MM.1S (cell line): ENCODE results near the gene HYI.

Experiments used
- DNase-seq: peaks from one replicate; pipeline ENCODE4 v3.0.0-alpha.2; 2015
- H2AFZ ChIP-seq: fragments of 300-600 bp; sonication (generic); 2 replicates; pipeline ENCODE4 v1.6.0; 2016; ENCODE audit warnings: antibody characterized with exemption, low read length
- H3F3A ChIP-seq: fragments of 300-600 bp; sonication (generic); 2 replicates; pipeline ENCODE4 v1.6.1; 2016; ENCODE audit warnings: mild to moderate bottlenecking, antibody characterized with exemption, low read length, moderate library complexity, mixed read lengths; ENCODE audit not compliant: insufficient read depth
- H3K27ac ChIP-seq: fragments of 300-600 bp; sonication (generic); 2 replicates; pipeline ENCODE4 v1.5.1; 2016; ENCODE audit warnings: mild to moderate bottlenecking, low read length
- H3K27me3 ChIP-seq: fragments of 300-600 bp; sonication (generic); replicated peaks from 2 replicates; pipeline ENCODE4 v1.6.0; 2016; ENCODE audit warnings: low read length; ENCODE audit not compliant: insufficient read depth
- H3K36me3 ChIP-seq: fragments of 300-600 bp; sonication (generic); replicated peaks from 2 replicates; pipeline ENCODE4 v1.6.1; 2016; ENCODE audit warnings: mild to moderate bottlenecking, low read length, mixed read lengths; ENCODE audit not compliant: insufficient read depth
- H3K4me1 ChIP-seq: fragments of 300-600 bp; sonication (generic); 2 replicates; pipeline ENCODE4 v1.6.1; 2016; ENCODE audit warnings: low read length, mixed read lengths
- H3K4me2 ChIP-seq: fragments of 300-600 bp; sonication (generic); 2 replicates; pipeline ENCODE4 v1.6.0; 2016; ENCODE audit warnings: low read depth, low read length
- H3K4me3 ChIP-seq: fragments of 300-600 bp; sonication (generic); 2 replicates; pipeline ENCODE4 v1.5.1; 2016; ENCODE audit warnings: low read length, mixed read lengths
- H3K79me2 ChIP-seq: fragments of 300-600 bp; sonication (generic); 2 replicates; pipeline ENCODE4 v1.6.1; 2016; ENCODE audit warnings: mixed run types, low read length, mixed read lengths
- H3K9ac ChIP-seq: fragments of 300-600 bp; sonication (generic); 2 replicates; pipeline ENCODE4 v1.6.1; 2016; ENCODE audit warnings: low read length, mixed read lengths
- H3K9me2 ChIP-seq: fragments of 300-600 bp; sonication (generic); replicated peaks from 2 replicates; pipeline ENCODE4 v1.6.1; 2016; ENCODE audit warnings: mild to moderate bottlenecking, low read length, mixed read lengths; ENCODE audit not compliant: insufficient read depth
- H3K9me3 ChIP-seq: fragments of 300-600 bp; sonication (generic); replicated peaks from 2 replicates; pipeline ENCODE4 v1.6.1; 2016; ENCODE audit warnings: mild to moderate bottlenecking, low read length, mixed read lengths; ENCODE audit not compliant: insufficient read depth
- H4K20me1 ChIP-seq: fragments of 300-600 bp; sonication (generic); 2 replicates; pipeline ENCODE4 v1.6.1; 2016; ENCODE audit warnings: mild to moderate bottlenecking, low read length, moderate library complexity, mixed read lengths; ENCODE audit not compliant: insufficient read depth
- EZH2 ChIP-seq: fragments of 300-600 bp; sonication (generic); optimal IDR thresholded peaks from 2 replicates; pipeline ENCODE3; 2017; ENCODE audit warnings: low read depth, mild to moderate bottlenecking, antibody characterized with exemption, low read length, mixed read lengths
- EZH2phosphoT487 ChIP-seq: fragments of 300-600 bp; sonication (generic); IDR thresholded peaks from 2 replicates; pipeline ENCODE4 v1.6.1; 2018; ENCODE audit warnings: antibody characterized with exemption, low read length
- TF ChIP-seq, protein P1 (sequence below): fragments of 300-600 bp; sonication (generic); IDR thresholded peaks from 2 replicates; pipeline ENCODE4 v1.5.1; 2016; ENCODE audit warnings: antibody characterized with exemption, low read length, mixed read lengths

HYI gene

DNA sequence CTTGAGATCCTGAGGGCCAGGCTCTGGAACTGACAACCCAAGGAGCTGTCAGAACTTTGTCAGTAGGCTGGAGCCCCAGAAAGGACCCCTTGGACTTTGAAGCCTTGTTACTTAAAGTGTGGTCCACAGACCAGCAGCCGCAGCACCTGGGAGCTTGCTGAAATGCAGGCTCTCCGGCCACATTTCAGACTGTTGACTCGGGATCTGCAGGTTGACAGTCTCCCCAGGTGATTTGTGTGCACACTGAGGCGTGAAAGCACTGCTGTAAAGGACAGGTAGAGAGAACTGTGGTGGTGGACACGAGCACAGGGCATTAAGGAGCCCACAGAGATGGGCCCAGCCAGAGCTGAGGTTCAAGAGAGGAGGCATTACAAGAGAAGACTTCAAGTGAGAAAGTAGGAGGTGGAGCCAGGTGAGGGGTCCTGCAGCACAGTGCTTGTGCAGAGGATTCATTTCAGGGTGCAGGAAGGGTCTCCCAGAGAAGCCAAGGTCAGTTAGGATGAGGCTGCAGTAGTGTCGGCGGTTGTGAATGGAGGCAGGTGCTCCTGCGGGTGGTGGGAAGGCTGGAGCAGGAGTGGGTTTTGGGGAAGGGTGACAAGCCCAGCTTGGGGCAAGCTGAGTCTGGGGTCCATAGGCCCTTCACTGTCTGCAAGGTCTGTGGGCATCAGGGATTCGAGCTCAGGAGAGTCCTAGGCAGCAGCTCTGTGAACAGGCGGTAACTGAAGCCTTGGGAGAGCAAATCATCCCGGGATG, 4.6 kb downstream of the HYI start:
- Histone ChIP-seq H3K36me3 (no peaks in the 10 kb centered on the region), H3K4me3 (no peak overlapping the region), H3K9ac (no peak overlapping the region), H3K27ac (no peak overlapping the region), H3K79me2 (no peaks in the 10 kb centered on the region), H3K9me2 (no peaks in the 10 kb centered on the region), H3K9me3 (no peaks in the 10 kb centered on the region), H3K4me2 (no peak overlapping the region), H2AFZ (no peak overlapping the region), H3K4me1 (0 out of 2 replicates have a peak, but pooled peaks cover 6% of the 10 kb centered on the region), H3K27me3 (no peaks in the 10 kb centered on the region), H3F3A (peaks cover 10% of the 10 kb centered on the region), H4K20me1 (no peaks in the 10 kb centered on the region)
- no peak for DNase-seq
- TF ChIP-seq EZH2 = no peak

DNA sequence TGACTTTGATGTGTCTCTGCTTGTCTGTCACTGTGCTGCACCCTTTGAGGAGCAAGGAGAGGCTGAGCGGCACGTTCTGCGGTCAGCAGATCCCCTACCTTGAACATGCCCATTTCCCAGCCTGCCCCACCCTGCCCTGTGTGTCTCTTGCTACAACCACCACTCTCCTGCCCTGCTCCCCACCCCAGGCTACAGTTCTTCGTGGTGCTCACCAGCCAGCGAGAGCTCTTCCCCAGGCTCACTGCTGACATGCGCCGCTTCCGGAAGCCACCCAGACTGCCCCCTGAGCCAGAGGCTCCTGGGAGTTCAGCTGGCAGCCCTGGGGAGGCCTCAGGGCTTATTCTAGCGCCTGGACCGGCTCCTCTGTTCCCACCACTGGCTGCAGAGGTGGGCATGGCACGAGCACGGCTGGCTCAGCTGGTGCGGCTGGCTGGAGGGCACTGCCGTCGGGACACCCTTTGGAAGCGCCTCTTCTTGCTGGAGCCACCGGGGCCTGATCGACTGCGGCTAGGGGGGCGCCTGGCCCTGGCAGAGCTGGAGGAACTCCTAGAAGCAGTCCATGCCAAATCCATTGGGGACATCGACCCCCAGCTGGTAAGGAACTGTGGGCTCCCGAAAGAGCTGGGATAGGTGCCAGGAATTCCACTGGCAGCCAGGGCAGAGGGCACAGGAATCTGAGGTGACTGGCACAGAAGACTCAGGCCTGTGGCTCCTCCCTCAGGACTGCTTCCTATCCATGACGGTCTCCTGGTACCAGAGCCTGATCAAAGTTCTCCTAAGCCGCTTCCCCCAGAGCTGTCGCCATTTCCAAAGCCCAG, 5.6 kb downstream of the HYI start:
- Histone ChIP-seq H3K4me2 (no peak overlapping the region), H3K9me3 (no peaks in the 10 kb centered on the region), H3F3A (peaks cover 5% of the 10 kb centered on the region; the same call in 1 of the 2 replicates), H4K20me1 (no peaks in the 10 kb centered on the region), H3K27ac (no peak overlapping the region), H3K27me3 (no peaks in the 10 kb centered on the region), H3K36me3 (no peaks in the 10 kb centered on the region), H3K4me3 (no peak overlapping the region), H3K79me2 (no peaks in the 10 kb centered on the region), H3K4me1 (0 out of 2 replicates have a peak, but pooled peaks cover 5% of the 10 kb centered on the region), H3K9me2 (no peaks in the 10 kb centered on the region), H3K9ac (no peak overlapping the region), H2AFZ (no peak overlapping the region)
- TF ChIP-seq EZH2phosphoT487 = no peak
- DNase-seq = no peak

DNA sequence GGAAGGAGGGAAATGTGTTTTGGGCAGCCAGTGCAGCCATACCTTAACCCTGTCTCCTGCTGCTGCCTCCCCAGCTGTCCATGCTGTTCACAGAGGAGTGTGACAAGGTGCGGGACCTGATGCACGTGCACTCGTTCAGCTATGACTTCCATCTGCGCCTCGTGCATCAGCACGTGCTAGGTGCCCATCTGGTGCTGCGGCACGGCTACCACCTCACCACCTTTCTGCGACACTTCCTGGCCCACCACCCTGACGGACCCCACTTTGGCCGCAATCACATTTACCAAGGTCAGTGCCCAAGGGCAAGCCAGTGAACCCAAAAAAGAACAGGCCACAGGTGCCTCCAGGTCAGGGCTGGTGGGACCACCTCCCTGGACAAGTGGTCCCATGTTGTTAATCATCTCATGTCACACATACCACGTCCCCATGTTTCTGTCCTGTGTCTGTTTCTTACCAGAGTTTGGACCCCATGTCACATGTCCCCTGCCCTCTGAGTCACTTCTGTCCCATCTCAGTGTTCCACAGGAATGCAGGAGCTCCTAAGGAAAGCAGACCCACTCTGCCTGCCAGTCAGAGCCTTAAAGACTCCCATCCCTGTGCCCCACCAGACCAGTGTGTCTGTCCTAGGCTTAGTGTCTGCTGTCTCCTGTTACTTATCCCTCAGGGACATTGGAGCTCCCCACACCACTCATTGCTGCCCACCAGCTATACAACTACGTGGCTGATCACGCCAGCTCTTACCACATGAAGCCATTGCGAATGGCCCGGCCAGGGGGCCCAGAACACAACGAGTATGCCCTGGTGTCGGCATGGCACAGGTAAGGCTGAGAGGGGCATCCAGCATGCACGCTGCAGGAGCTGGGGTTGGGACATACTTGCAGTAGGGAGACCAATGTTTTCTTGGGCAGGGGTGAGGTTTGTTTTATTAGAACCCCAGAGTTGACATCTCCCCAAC, 6.6 kb downstream of the HYI start:
- H3F3A ChIP-seq = no peaks in the 10 kb centered on the region
- no peaks in the 10 kb centered on the region for H3K4me1 ChIP-seq
- H3K4me2 ChIP-seq = no peak overlapping the region
- H3K27ac ChIP-seq = no peak overlapping the region
- no peak overlapping the region for H3K4me3 ChIP-seq
- no peaks in the 10 kb centered on the region for H3K9me3 ChIP-seq
- no peaks in the 10 kb centered on the region for H3K9me2 ChIP-seq
- no peak overlapping the region for H3K9ac ChIP-seq
- no peaks in the 10 kb centered on the region for H3K27me3 ChIP-seq
- no peaks in the 10 kb centered on the region for H3K79me2 ChIP-seq
- no peaks in the 10 kb centered on the region for H3K36me3 ChIP-seq
- DNase-seq = no peak
- TF ChIP-seq EZH2 (no peak), EZH2phosphoT487 (no peak)
- TF ChIP-seq, protein P1, sequence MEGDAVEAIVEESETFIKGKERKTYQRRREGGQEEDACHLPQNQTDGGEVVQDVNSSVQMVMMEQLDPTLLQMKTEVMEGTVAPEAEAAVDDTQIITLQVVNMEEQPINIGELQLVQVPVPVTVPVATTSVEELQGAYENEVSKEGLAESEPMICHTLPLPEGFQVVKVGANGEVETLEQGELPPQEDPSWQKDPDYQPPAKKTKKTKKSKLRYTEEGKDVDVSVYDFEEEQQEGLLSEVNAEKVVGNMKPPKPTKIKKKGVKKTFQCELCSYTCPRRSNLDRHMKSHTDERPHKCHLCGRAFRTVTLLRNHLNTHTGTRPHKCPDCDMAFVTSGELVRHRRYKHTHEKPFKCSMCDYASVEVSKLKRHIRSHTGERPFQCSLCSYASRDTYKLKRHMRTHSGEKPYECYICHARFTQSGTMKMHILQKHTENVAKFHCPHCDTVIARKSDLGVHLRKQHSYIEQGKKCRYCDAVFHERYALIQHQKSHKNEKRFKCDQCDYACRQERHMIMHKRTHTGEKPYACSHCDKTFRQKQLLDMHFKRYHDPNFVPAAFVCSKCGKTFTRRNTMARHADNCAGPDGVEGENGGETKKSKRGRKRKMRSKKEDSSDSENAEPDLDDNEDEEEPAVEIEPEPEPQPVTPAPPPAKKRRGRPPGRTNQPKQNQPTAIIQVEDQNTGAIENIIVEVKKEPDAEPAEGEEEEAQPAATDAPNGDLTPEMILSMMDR = no peak
- H2AFZ ChIP-seq = no peak overlapping the region
- no peaks in the 10 kb centered on the region for H4K20me1 ChIP-seq

DNA sequence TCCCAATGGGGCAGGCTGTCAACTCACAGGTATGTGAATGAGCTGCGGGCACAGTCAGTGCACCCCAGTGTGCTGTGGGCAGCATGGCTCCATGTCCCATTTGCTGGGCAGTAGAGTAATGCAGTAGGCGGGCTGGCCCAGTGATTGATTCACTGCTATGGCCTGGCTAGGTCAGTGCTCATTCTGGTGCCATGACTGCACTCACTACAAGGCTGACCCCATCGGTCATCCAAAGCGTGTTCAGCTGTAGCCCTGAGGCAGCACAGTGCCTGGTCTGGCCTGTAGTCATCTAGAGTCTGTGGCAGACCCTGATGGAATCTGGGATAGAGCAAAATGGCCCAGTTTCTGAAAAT, 7.4 kb downstream of the HYI start:
- Histone ChIP-seq H3K36me3 (no peaks in the 10 kb centered on the region), H3K79me2 (no peaks in the 10 kb centered on the region)
- no peak for TF ChIP-seq EZH2
- TF ChIP-seq, protein P1 = no peak
- no peak for TF ChIP-seq EZH2phosphoT487

More for the DNA sequence above, 7.4 kb downstream of the HYI start:
- H3K9me3 ChIP-seq = no peaks in the 10 kb centered on the region
- no peaks in the 10 kb centered on the region for H3K4me1 ChIP-seq
- no peaks in the 10 kb centered on the region for H3K9me2 ChIP-seq
- H2AFZ ChIP-seq = no peak overlapping the region
- H3K4me2 ChIP-seq = no peak overlapping the region
- DNase-seq = no peak
- no peaks in the 10 kb centered on the region for H3F3A ChIP-seq
- no peaks in the 10 kb centered on the region for H4K20me1 ChIP-seq
- no peak overlapping the region for H3K27ac ChIP-seq
- H3K27me3 ChIP-seq = no peaks in the 10 kb centered on the region
- H3K4me3 ChIP-seq = no peak overlapping the region
- no peak overlapping the region for H3K9ac ChIP-seq
